Sigmoid colon (tissue), 3 donors: Measurements from ENCODE around the gene RFT1.

Source experiments
- CTCF ChIP-seq, 4 experiments: fragments of 450-650 bp in 3 of 4; fragments of 200-600 bp in 1 of 4; IDR thresholded peaks; one replicate each; pipeline ENCODE4 v1.5.1; 2016 to 2019; ENCODE audit warnings: antibody characterized with exemption in 4 of 4, mild to moderate bottlenecking in 3 of 4, moderate library complexity in 2 of 4
- POLR2A ChIP-seq, 2 donors: fragments of 450-650 bp; IDR thresholded peaks; one replicate each; pipeline ENCODE4 v1.6.1; 2016; ENCODE audit warnings: antibody characterized with exemption in 2 of 2, mild to moderate bottlenecking in 2 of 2, moderate library complexity in 2 of 2

DNA sequence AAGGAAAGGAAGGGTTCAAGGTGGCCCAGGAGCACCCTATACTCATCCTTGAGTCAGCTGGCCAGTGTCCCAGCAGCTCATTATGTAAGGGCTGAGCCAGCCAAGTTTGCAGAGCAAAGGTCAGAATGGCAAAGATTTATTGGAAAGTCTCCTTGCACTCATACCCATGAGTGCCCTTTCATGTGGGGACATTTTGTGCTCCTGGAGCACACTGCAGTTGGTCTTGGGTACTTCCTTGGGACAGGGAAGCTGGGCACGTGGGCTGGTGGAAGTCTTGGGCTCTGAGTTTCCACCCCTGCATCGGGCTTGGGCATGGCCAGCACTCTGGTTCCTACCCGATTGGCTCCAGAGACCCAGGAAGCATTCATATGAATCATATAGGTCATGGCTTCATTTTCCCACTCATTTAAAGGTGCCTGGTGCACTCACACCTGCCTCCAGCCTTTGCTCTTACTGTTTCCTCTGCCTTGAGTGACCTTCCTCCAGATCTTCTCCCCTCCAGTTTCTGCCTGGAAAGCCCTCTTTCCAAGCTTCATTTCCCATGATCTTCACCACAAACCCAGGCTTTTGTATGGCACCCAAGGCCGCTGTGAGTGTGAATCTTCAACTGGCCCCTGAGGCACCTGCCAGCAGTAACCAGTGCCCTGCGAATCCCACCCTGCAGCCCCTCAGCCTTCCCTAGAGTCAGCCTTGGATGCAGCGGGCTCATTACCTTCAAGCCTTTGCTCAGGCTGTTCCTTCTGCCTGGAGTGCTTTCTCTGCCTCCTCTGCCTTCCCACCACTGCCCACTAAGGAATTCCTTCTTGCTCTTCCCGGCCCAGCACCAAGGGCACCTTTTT, 20.2 kb upstream of the RFT1 start:
- TF ChIP-seq POLR2A (IDR thresholded peaks at IDR 0.05) (no peak), CTCF (IDR thresholded peaks at IDR 0.05) (no peak)
